ENCODE results near the gene MRPL37.

MRPL37 gene

GRCh38 chr1:54215523-54215922, 15.6 kb downstream of the MRPL37 start:
- no peaks in the 10 kb centered on the region for H3K27me3 ChIP-seq (replicated peaks; ENCODE audit: control insufficient read depth, insufficient read depth, low read length, poor library complexity, severe bottlenecking)
- H3K4me1 ChIP-seq (ENCODE audit: control insufficient read depth, insufficient read depth, low read length, poor library complexity, severe bottlenecking): no peaks in the 10 kb centered on the region
- no peak for DNase-seq
- peaks cover 88% of the 10 kb centered on the region for H3K36me3 ChIP-seq (ENCODE audit: control insufficient read depth, insufficient read depth, low read length)
- no peaks in the 10 kb centered on the region for H3K9me3 ChIP-seq (ENCODE audit: control insufficient read depth, low read length)
- no peak overlapping the region for H3K4me3 ChIP-seq (ENCODE audit: insufficient read depth, low read depth, low read length, poor library complexity, severe bottlenecking)
- no peak overlapping the region for H3K27ac ChIP-seq (ENCODE audit: insufficient read depth, low read length, poor library complexity, severe bottlenecking)

GRCh38 chr1:54218883-54219687, 19.1 kb downstream of the MRPL37 start:
- no peaks in the 10 kb centered on the region for H3K4me1 ChIP-seq (ENCODE audit: control insufficient read depth, insufficient read depth, low read length, poor library complexity, severe bottlenecking)
- no peaks in the 10 kb centered on the region for H3K9me3 ChIP-seq (ENCODE audit: control insufficient read depth, low read length)
- no peak overlapping the region for H3K4me3 ChIP-seq (ENCODE audit: insufficient read depth, low read depth, low read length, poor library complexity, severe bottlenecking)
- H3K36me3 ChIP-seq (ENCODE audit: control insufficient read depth, insufficient read depth, low read length): peaks cover 53% of the 10 kb centered on the region
- no peaks in the 10 kb centered on the region for H3K27me3 ChIP-seq (replicated peaks; ENCODE audit: control insufficient read depth, insufficient read depth, low read length, poor library complexity, severe bottlenecking)
- no peak overlapping the region for H3K27ac ChIP-seq (ENCODE audit: insufficient read depth, low read length, poor library complexity, severe bottlenecking)
- DNase-seq: no peak

- Histone ChIP-seq H3K9me3 (ENCODE audit: control insufficient read depth, low read length) (no peaks in the 10 kb centered on the region), H3K27me3 (replicated peaks; ENCODE audit: control insufficient read depth, insufficient read depth, low read length, poor library complexity, severe bottlenecking) (no peaks in the 10 kb centered on the region), H3K36me3 (ENCODE audit: control insufficient read depth, insufficient read depth, low read length) (peaks cover 48% of the 10 kb centered on the region), H3K4me3 (ENCODE audit: insufficient read depth, low read depth, low read length, poor library complexity, severe bottlenecking) (no peak overlapping the region), H3K4me1 (ENCODE audit: control insufficient read depth, insufficient read depth, low read length, poor library complexity, severe bottlenecking) (no peaks in the 10 kb centered on the region), H3K27ac (ENCODE audit: insufficient read depth, low read length, poor library complexity, severe bottlenecking) (no peak overlapping the region)
- no peak for DNase-seq
Measured at GRCh38 chr1:54219688-54220003, 19.7 kb downstream of the MRPL37 start.

GRCh38 chr1:54220004-54220811, 20.2 kb downstream of the MRPL37 start:
- H3K27me3 ChIP-seq (replicated peaks; ENCODE audit: control insufficient read depth, insufficient read depth, low read length, poor library complexity, severe bottlenecking): no peaks in the 10 kb centered on the region
- peaks cover 42% of the 10 kb centered on the region for H3K36me3 ChIP-seq (ENCODE audit: control insufficient read depth, insufficient read depth, low read length)
- no peaks in the 10 kb centered on the region for H3K4me1 ChIP-seq (ENCODE audit: control insufficient read depth, insufficient read depth, low read length, poor library complexity, severe bottlenecking)
- H3K27ac ChIP-seq (ENCODE audit: insufficient read depth, low read length, poor library complexity, severe bottlenecking): no peak overlapping the region
- no peak overlapping the region for H3K4me3 ChIP-seq (ENCODE audit: insufficient read depth, low read depth, low read length, poor library complexity, severe bottlenecking)
- H3K9me3 ChIP-seq (ENCODE audit: control insufficient read depth, low read length): no peaks in the 10 kb centered on the region
- DNase-seq: no peak

- Histone ChIP-seq H3K27me3 (replicated peaks; ENCODE audit: control insufficient read depth, insufficient read depth, low read length, poor library complexity, severe bottlenecking) (no peaks in the 10 kb centered on the region), H3K27ac (ENCODE audit: insufficient read depth, low read length, poor library complexity, severe bottlenecking) (no peak overlapping the region), H3K4me1 (ENCODE audit: control insufficient read depth, insufficient read depth, low read length, poor library complexity, severe bottlenecking) (no peaks in the 10 kb centered on the region), H3K36me3 (ENCODE audit: control insufficient read depth, insufficient read depth, low read length) (peaks cover 31% of the 10 kb centered on the region), H3K9me3 (ENCODE audit: control insufficient read depth, low read length) (no peaks in the 10 kb centered on the region), H3K4me3 (ENCODE audit: insufficient read depth, low read depth, low read length, poor library complexity, severe bottlenecking) (no peak overlapping the region)
- no peak for DNase-seq
Measured at GRCh38 chr1:54221113-54221834, 21.3 kb downstream of the MRPL37 start.

- Histone ChIP-seq H3K27ac (ENCODE audit: insufficient read depth, low read length, poor library complexity, severe bottlenecking) (no peak overlapping the region), H3K36me3 (ENCODE audit: control insufficient read depth, insufficient read depth, low read length) (peaks cover 24% of the 10 kb centered on the region), H3K27me3 (replicated peaks; ENCODE audit: control insufficient read depth, insufficient read depth, low read length, poor library complexity, severe bottlenecking) (no peaks in the 10 kb centered on the region), H3K4me3 (ENCODE audit: insufficient read depth, low read depth, low read length, poor library complexity, severe bottlenecking) (no peak overlapping the region), H3K4me1 (ENCODE audit: control insufficient read depth, insufficient read depth, low read length, poor library complexity, severe bottlenecking) (no peaks in the 10 kb centered on the region), H3K9me3 (ENCODE audit: control insufficient read depth, low read length) (no peaks in the 10 kb centered on the region)
- DNase-seq: no peak
Measured at GRCh38 chr1:54221867-54222484, 22.0 kb downstream of the MRPL37 start.

- Histone ChIP-seq H3K27me3 (replicated peaks; ENCODE audit: control insufficient read depth, insufficient read depth, low read length, poor library complexity, severe bottlenecking) (no peaks in the 10 kb centered on the region), H3K9me3 (ENCODE audit: control insufficient read depth, low read length) (no peaks in the 10 kb centered on the region), H3K4me3 (ENCODE audit: insufficient read depth, low read depth, low read length, poor library complexity, severe bottlenecking) (no peak overlapping the region), H3K4me1 (ENCODE audit: control insufficient read depth, insufficient read depth, low read length, poor library complexity, severe bottlenecking) (no peaks in the 10 kb centered on the region), H3K36me3 (ENCODE audit: control insufficient read depth, insufficient read depth, low read length) (peaks cover 18% of the 10 kb centered on the region), H3K27ac (ENCODE audit: insufficient read depth, low read length, poor library complexity, severe bottlenecking) (no peak overlapping the region)
- no peak for DNase-seq
Measured at GRCh38 chr1:54222711-54223110, 22.7 kb downstream of the MRPL37 start.

GRCh38 chr1:54223441-54224202, 23.7 kb downstream of the MRPL37 start:
- Histone ChIP-seq H3K27me3 (replicated peaks; ENCODE audit: control insufficient read depth, insufficient read depth, low read length, poor library complexity, severe bottlenecking) (no peaks in the 10 kb centered on the region), H3K4me1 (ENCODE audit: control insufficient read depth, insufficient read depth, low read length, poor library complexity, severe bottlenecking) (no peaks in the 10 kb centered on the region), H3K27ac (ENCODE audit: insufficient read depth, low read length, poor library complexity, severe bottlenecking) (no peak overlapping the region), H3K4me3 (ENCODE audit: insufficient read depth, low read depth, low read length, poor library complexity, severe bottlenecking) (no peak overlapping the region), H3K9me3 (ENCODE audit: control insufficient read depth, low read length) (no peaks in the 10 kb centered on the region), H3K36me3 (ENCODE audit: control insufficient read depth, insufficient read depth, low read length) (peaks cover 13% of the 10 kb centered on the region)
- DNase-seq: no peak

- peaks cover 12% of the 10 kb centered on the region for H3K36me3 ChIP-seq (ENCODE audit: control insufficient read depth, insufficient read depth, low read length)
Measured at GRCh38 chr1:54224233-54224632, 24.3 kb downstream of the MRPL37 start.

More at GRCh38 chr1:54224233-54224632, 24.3 kb downstream of the MRPL37 start:
- no peaks in the 10 kb centered on the region for H3K4me1 ChIP-seq (ENCODE audit: control insufficient read depth, insufficient read depth, low read length, poor library complexity, severe bottlenecking)
- no peaks in the 10 kb centered on the region for H3K27me3 ChIP-seq (replicated peaks; ENCODE audit: control insufficient read depth, insufficient read depth, low read length, poor library complexity, severe bottlenecking)
- no peaks in the 10 kb centered on the region for H3K9me3 ChIP-seq (ENCODE audit: control insufficient read depth, low read length)
- no peak overlapping the region for H3K27ac ChIP-seq (ENCODE audit: insufficient read depth, low read length, poor library complexity, severe bottlenecking)
- no peak for DNase-seq
- no peak overlapping the region for H3K4me3 ChIP-seq (ENCODE audit: insufficient read depth, low read depth, low read length, poor library complexity, severe bottlenecking)

Data from effector memory CD4-positive, alpha-beta T cell (primary cell).